Measurements from ENCODE around the gene WIPI1.

- no peak for TF ChIP-seq POLR2A (IDR thresholded peaks at IDR 0.05)
- TF ChIP-seq, protein P1, sequence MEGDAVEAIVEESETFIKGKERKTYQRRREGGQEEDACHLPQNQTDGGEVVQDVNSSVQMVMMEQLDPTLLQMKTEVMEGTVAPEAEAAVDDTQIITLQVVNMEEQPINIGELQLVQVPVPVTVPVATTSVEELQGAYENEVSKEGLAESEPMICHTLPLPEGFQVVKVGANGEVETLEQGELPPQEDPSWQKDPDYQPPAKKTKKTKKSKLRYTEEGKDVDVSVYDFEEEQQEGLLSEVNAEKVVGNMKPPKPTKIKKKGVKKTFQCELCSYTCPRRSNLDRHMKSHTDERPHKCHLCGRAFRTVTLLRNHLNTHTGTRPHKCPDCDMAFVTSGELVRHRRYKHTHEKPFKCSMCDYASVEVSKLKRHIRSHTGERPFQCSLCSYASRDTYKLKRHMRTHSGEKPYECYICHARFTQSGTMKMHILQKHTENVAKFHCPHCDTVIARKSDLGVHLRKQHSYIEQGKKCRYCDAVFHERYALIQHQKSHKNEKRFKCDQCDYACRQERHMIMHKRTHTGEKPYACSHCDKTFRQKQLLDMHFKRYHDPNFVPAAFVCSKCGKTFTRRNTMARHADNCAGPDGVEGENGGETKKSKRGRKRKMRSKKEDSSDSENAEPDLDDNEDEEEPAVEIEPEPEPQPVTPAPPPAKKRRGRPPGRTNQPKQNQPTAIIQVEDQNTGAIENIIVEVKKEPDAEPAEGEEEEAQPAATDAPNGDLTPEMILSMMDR (IDR thresholded peaks at IDR 0.05), result no peak
Measured at GRCh38 chr17:68428498-68429172, 28.7 kb downstream of the WIPI1 start.

All from Peyer's patch (tissue), 4 donors.